Endothelial cell of umbilical vein (primary cell): Measurements from ENCODE around the gene RCOR2.

Experiments
- EZH2 ChIP-seq: IDR thresholded peaks from 2 replicates; pipeline ENCODE4 v1.6.1; 2012; ENCODE audit warnings: borderline replicate concordance, low read depth, mild to moderate bottlenecking, moderate library complexity, low read length, inconsistent platforms; ENCODE audit not compliant: severe bottlenecking
- TF ChIP-seq, protein P1 (sequence below), 2 donors: IDR thresholded peaks; 1 replicate in 1 of 2; 2 replicates in 1 of 2; pipeline ENCODE4 v1.5.1; 2011; ENCODE audit warnings: low read length in 2 of 2, mild to moderate bottlenecking in 2 of 2, moderate library complexity in 2 of 2, control low read depth in 1 of 2, inconsistent platforms in 1 of 2, low read depth in 1 of 2; ENCODE audit not compliant: insufficient read depth in 1 of 2; ENCODE audit errors: extremely low read depth in 1 of 2

DNA sequence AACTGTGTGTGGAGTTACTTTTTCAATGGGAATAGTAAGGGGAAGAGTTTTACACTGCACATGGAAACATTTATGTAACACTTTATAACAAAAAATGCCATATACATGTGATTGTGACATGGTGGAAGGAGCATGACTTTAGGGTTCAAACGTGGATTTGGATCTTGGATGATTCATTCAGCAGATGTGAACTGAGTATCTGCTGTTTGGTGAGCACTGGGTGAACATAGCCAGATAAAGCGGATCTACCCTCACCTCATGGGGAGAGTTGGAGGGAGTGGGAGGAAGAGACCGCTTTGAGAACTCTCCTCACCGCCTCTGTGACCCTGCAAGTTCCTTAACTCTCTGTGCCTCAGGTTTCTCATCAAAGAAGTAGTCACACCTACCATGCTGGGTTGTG, 24.9 kb upstream of the RCOR2 start:
- TF ChIP-seq, protein P1, sequence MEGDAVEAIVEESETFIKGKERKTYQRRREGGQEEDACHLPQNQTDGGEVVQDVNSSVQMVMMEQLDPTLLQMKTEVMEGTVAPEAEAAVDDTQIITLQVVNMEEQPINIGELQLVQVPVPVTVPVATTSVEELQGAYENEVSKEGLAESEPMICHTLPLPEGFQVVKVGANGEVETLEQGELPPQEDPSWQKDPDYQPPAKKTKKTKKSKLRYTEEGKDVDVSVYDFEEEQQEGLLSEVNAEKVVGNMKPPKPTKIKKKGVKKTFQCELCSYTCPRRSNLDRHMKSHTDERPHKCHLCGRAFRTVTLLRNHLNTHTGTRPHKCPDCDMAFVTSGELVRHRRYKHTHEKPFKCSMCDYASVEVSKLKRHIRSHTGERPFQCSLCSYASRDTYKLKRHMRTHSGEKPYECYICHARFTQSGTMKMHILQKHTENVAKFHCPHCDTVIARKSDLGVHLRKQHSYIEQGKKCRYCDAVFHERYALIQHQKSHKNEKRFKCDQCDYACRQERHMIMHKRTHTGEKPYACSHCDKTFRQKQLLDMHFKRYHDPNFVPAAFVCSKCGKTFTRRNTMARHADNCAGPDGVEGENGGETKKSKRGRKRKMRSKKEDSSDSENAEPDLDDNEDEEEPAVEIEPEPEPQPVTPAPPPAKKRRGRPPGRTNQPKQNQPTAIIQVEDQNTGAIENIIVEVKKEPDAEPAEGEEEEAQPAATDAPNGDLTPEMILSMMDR (IDR thresholded peaks at IDR 0.05; ENCODE audit: extremely low read depth in 1 of 2, insufficient read depth in 1 of 2, low read depth in 1 of 2, low read length in 2 of 2) = no peak
- no peak for TF ChIP-seq EZH2
